ENCODE measurements around the gene INTS12. TPM values are rescaled to one million over a fixed set of nuclear protein-coding genes. Genes with fewer than 3 reads are reported as not detected.

INTS12 gene
- total RNA-seq, 4 donors from 2014 or later, result 16.4 to 32.4 (median 22.0) TPM

DNA sequence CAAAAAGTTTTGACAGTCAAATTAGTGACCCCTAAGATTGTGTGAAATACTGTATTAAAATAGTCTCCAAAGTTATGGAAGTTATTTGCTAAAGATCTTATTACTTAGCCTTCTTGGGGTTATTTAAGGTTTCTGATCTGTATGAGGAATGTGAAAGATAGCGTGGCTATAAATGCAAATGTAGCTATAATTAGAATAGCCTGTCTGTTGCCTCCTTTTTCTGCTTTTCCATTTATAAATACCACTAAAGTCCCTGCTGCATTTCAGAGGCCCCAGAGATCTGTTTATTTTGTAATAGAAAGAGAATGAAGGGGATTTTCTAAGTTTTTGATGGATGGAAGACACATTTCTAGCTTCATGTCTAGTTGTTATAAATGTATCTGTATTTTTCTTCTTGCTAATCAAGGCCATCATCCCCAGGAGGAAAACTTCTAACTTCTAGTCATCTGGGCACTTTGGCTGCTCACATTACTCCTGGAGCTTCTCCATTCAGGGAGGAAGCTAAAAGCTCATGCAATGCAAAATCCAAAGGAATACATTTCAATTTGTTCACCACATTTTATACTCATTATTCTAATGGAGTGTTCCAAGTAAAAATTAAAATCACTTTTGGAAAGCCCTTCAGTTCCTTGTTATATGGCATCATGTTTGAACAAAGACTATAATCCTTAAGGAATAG is 73.9 kb downstream of the INTS12 start:
- no peak for TF ChIP-seq CTCF (IDR thresholded peaks at IDR 0.05; ENCODE audit: low read depth)

DNA sequence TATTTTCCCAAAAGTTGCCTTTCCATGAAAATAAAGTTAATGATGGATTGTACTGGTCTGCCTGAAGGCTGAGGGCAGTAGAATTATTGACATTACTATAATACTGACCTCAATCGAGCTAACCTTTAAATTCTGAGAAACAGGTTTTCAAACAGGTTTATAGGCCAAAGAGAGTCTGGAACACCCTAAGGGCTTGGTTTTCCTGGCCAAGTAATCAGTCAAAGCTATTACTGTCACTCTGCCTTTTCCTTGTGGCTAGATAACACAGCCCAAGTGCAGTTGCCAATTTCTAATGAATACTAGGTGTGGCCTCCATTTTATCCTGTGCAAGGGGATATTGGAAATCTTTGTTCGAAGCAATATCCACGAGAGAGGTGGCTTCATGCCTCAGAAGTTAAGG is 75.2 kb downstream of the INTS12 start:
- no peak for TF ChIP-seq CTCF (IDR thresholded peaks at IDR 0.05; ENCODE audit: low read depth)

Other genes with a start within 250 kb of the INTS12 start
- 10 to 100 TPM; 56.4 to 82.8 (median 60.2) TPM for gene PPA2, start 234.6 kb downstream of the INTS12 start, total RNA-seq
- not detected for gene ARHGEF38, start 156.1 kb downstream of the INTS12 start, total RNA-seq
- 10 to 100 TPM in 2 of 4 donors, 1 to 10 TPM in 2; 6.2 to 11.9 (median 9.1) TPM for gene GSTCD, start 95 bp upstream of the INTS12 start, total RNA-seq
- 10 to 100 TPM in 1 of 4 donors, 1 to 10 TPM in 3; 1.7 to 13.8 (median 3.6) TPM for gene NPNT, start 186.8 kb upstream of the INTS12 start, total RNA-seq